ENCODE results near the gene C19orf67.

DNA sequence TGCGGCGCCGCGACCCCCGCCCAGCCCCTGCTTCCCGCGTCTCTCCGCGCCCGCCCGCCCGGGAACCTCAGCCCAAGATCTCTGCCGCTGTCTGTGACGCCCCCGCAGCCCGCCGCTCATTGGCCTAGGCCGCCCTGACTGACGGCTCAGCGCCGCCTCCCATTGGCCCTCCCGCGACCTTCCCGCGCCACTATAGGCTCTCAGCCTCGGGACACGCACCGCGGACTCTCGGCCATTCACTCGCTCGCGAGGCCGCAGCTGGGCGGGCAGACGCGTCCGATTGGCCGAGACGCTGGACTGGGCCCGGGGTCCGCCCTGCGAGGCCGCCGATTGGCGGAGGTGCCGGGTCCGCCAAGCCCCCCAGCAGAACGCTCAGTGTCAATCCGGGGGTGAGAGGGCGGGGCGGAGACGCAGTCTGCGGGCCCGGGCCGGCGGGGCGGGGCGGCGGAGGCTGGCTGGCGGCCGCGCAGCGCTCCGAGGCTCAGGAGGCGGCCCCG is 32.1 kb upstream of the C19orf67 start, which contains the start of gene PRKACA:
- TF ChIP-seq, protein P1, sequence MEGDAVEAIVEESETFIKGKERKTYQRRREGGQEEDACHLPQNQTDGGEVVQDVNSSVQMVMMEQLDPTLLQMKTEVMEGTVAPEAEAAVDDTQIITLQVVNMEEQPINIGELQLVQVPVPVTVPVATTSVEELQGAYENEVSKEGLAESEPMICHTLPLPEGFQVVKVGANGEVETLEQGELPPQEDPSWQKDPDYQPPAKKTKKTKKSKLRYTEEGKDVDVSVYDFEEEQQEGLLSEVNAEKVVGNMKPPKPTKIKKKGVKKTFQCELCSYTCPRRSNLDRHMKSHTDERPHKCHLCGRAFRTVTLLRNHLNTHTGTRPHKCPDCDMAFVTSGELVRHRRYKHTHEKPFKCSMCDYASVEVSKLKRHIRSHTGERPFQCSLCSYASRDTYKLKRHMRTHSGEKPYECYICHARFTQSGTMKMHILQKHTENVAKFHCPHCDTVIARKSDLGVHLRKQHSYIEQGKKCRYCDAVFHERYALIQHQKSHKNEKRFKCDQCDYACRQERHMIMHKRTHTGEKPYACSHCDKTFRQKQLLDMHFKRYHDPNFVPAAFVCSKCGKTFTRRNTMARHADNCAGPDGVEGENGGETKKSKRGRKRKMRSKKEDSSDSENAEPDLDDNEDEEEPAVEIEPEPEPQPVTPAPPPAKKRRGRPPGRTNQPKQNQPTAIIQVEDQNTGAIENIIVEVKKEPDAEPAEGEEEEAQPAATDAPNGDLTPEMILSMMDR (conservative IDR thresholded peaks at IDR 0.05 in 1 of 2, IDR thresholded peaks at IDR 0.05 in 1 of 2; ENCODE audit: extremely low read depth in 1 of 2, insufficient read depth in 1 of 2, low read depth in 1 of 2, low read length in 2 of 2): no peak
- no peak for TF ChIP-seq EZH2 (IDR thresholded peaks at IDR 0.05; ENCODE audit: borderline replicate concordance, low read length)
